Kidney glomerular epithelial cell (primary cell): ENCODE results near the gene TMEM252.

Source experiments
- DNase-seq: peaks from one replicate; lab custom pipeline; 2025; lab: John Stamatoyannopoulos, UW

The TMEM252 gene

GRCh38 chr9:68541568-68541967 is 885 bp upstream of the TMEM252 start:
- DNase-seq = no peak

GRCh38 chr9:68538200-68538599 is 2.5 kb downstream of the TMEM252 start:
- no peak for DNase-seq

GRCh38 chr9:68537616-68537880 is 3.1 kb downstream of the TMEM252 start:
- DNase-seq = no peak

GRCh38 chr9:68536876-68537615 is 3.6 kb downstream of the TMEM252 start:
- no peak for DNase-seq

- DNase-seq = peak; percentile 45
Measured at GRCh38 chr9:68533678-68534077, 7.0 kb downstream of the TMEM252 start.

GRCh38 chr9:68532131-68532530 is 8.6 kb downstream of the TMEM252 start:
- no peak for DNase-seq

GRCh38 chr9:68530618-68531017 is 10.1 kb downstream of the TMEM252 start:
- DNase-seq = peak; percentile 2

GRCh38 chr9:68523367-68523936 is 17.2 kb downstream of the TMEM252 start:
- no peak for DNase-seq

- DNase-seq = no peak
Measured at GRCh38 chr9:68522954-68523353, 17.7 kb downstream of the TMEM252 start.

- DNase-seq = no peak
Measured at GRCh38 chr9:68522131-68522530, 18.6 kb downstream of the TMEM252 start.

GRCh38 chr9:68515326-68516017 is 25.2 kb downstream of the TMEM252 start:
- peak; percentile 34 for DNase-seq

- DNase-seq = no peak
Measured at GRCh38 chr9:68513981-68514380, 26.7 kb downstream of the TMEM252 start.

- DNase-seq = no peak
Measured at GRCh38 chr9:68513385-68513784, 27.3 kb downstream of the TMEM252 start.

GRCh38 chr9:68509689-68510088 is 31.0 kb downstream of the TMEM252 start:
- no peak for DNase-seq

- no peak for DNase-seq
Measured at GRCh38 chr9:68508547-68508946, 32.1 kb downstream of the TMEM252 start.

GRCh38 chr9:68507806-68508145 is 32.9 kb downstream of the TMEM252 start:
- DNase-seq = no peak

- peak; percentile 46 for DNase-seq
Measured at GRCh38 chr9:68507130-68507805, 33.4 kb downstream of the TMEM252 start.

- no peak for DNase-seq
Measured at GRCh38 chr9:68506551-68506950, 34.1 kb downstream of the TMEM252 start.

GRCh38 chr9:68505681-68506409 is 34.8 kb downstream of the TMEM252 start:
- no peak for DNase-seq

GRCh38 chr9:68502279-68502678 is 38.4 kb downstream of the TMEM252 start:
- DNase-seq = no peak

GRCh38 chr9:68500457-68501381 is 40.0 kb downstream of the TMEM252 start:
- DNase-seq = peak; percentile 31
